NB4 (cell line): ENCODE results near the gene TRIO.

Source experiments
- CTCF ChIP-seq: IDR thresholded peaks from one replicate; pipeline ENCODE4 v1.5.1; 2012; ENCODE audit warnings: low read depth, low read length
- MYC ChIP-seq: IDR thresholded peaks from 2 replicates; pipeline ENCODE4 v1.6.1; 2011; ENCODE audit warnings: low read depth, low read length
- POLR2A ChIP-seq: IDR thresholded peaks from 2 replicates; pipeline ENCODE4 v1.6.1; 2011; ENCODE audit warnings: mild to moderate bottlenecking; ENCODE audit not compliant: insufficient read length; ENCODE audit errors: extremely low read depth

- TF ChIP-seq CTCF (no peak), POLR2A (no peak), MYC (no peak)
Observed at GRCh38 chr5:14415698-14416074, 272.5 kb downstream of the TRIO start.
